Mesenteric fat pad (tissue), 1 donor: ENCODE measurements around the gene PACS1. TPM values are rescaled to one million over a fixed set of nuclear protein-coding genes. Genes with fewer than 3 reads are reported as not detected.
A peak's percentile ranks its signal among the peaks of the same experiment; 100 is the strongest.

Experiments used
- DNase-seq: peaks from one replicate; pipeline ENCODE4 v3.0.0-alpha.2; 2020; ENCODE audit warnings: low spot score
- total RNA-seq: library from RNA; stranded (reverse); fragmentation: NEBNext Ultra II Directional; extraction: Animal tissue kit (Norgen Biotek cat#: 25700); gene quantifications from one replicate; pipeline ENCODE4 v1.2.1, GENCODE V29; 2021
- donor health status: DM: yes; HTN: yes; CAD: no.

The PACS1 gene
- total RNA-seq, 1 donor from 2014 or later, result 64.9 TPM

GRCh38 chr11:66176650-66177049 is 106.6 kb downstream of the PACS1 start:
- no peak for DNase-seq

- no peak for DNase-seq
Measured at GRCh38 chr11:66178183-66178582, 108.1 kb downstream of the PACS1 start.

- no peak for DNase-seq
Measured at GRCh38 chr11:66178871-66179270, 108.8 kb downstream of the PACS1 start.

DNA sequence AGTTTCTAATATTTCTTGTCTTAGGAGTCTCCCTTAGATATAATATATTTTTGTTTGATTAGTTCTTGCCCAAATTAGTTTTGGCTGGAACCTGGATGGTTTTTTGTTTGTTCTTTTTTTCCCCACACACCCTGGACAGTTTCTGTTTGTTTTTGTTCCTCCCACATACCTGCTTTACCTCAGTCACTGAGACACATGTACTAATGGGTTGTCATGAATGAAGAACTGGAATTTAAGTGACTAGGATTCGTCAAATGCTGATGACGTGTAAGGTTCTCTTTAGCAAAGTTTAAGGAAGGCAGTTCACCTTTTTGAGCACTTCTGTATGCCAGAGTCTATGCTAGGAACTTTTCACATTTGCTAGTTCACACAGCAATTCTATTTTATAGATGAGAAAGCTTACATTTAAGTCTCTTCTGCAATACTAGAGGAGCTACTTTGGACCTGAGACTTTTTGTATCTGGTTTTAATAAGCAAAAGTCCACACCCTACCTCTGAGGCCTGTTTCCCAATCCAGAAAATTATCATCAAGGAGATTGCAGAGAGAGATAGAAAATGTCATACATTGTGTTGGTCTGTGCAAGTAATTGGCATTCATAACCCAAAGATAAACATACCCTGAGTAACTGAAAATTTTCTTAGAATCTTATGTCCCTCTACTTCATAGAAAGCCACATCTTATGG is 111.7 kb downstream of the PACS1 start:
- DNase-seq, result no peak

GRCh38 chr11:66183494-66184048 is 113.5 kb downstream of the PACS1 start:
- DNase-seq, result no peak

GRCh38 chr11:66184728-66185127 is 114.7 kb downstream of the PACS1 start:
- DNase-seq, result no peak

GRCh38 chr11:66186470-66186869 is 116.4 kb downstream of the PACS1 start:
- DNase-seq, result no peak

GRCh38 chr11:66187453-66187852 is 117.4 kb downstream of the PACS1 start:
- DNase-seq, result no peak

DNA sequence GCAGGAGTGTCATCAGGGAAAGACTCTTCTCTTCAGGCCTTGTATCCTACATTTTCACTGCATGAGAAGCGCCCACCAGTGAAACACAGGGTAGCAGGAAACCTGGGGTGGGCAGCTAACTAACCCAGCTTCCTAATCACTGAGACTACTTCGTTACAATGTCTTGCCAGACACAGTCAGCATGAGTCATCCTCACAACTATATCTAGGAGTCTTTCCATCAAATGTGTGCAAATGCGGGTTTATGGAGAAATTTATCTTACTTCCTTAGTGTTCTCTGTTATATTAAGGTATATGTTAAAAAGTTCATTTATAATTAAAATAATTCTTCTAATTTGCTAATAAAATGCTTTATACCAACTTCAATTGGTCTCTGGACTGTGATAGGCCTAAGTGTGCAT is 118.5 kb downstream of the PACS1 start:
- no peak for DNase-seq

- no peak for DNase-seq
Measured at GRCh38 chr11:66189031-66189745, 119.1 kb downstream of the PACS1 start.

DNA sequence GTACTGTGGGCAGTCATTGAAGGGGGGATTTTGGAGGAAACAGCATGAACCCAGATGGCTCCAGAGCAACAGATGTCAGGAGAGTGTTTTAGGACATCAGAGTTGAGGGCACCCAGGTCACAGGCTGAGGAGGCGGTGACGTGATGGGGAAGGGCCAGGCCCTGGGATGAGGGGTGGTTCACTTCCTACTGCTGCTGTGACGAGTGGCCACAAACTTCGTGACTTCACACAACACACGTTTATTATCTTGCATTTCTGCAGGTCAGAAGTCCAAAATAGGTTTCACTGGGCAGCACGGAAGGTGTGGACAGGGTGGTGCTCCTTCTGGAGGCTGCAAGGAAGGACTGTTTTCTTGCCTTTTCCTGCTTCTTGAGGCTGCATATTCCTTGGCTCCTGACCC is 120.7 kb downstream of the PACS1 start:
- no peak for DNase-seq

- DNase-seq, result no peak
Measured at GRCh38 chr11:66192181-66192863, 122.2 kb downstream of the PACS1 start.

GRCh38 chr11:66194391-66194790 is 124.3 kb downstream of the PACS1 start:
- no peak for DNase-seq

DNA sequence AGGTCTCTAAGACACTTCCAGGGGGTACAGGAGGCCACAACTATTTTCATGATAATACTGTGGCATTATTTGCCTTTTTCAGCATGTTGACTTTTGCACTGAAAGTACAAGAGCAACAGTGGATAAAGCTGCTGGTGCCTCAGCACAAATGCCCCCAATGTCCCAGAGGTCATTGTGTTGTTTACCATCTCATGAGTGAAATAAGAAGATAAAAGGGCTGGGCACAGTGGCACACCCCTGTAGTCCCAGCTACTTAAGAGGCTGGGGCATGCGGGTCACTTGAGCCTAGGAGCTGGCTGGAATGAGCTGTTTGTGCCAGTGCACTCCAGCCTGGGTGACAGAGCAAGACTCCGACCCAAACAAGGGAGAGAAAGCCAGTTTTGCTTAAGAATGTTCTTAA is 125.8 kb downstream of the PACS1 start:
- DNase-seq, result no peak

GRCh38 chr11:66203847-66204246 is 133.8 kb downstream of the PACS1 start:
- no peak for DNase-seq

GRCh38 chr11:66204412-66204811 is 134.3 kb downstream of the PACS1 start:
- DNase-seq, result no peak

- DNase-seq, result no peak
Measured at GRCh38 chr11:66207816-66208215, 137.7 kb downstream of the PACS1 start.

GRCh38 chr11:66211100-66211499 is 141.0 kb downstream of the PACS1 start:
- peak; percentile 33 for DNase-seq

GRCh38 chr11:66216911-66217310 is 146.8 kb downstream of the PACS1 start:
- DNase-seq, result peak; percentile 67

DNA sequence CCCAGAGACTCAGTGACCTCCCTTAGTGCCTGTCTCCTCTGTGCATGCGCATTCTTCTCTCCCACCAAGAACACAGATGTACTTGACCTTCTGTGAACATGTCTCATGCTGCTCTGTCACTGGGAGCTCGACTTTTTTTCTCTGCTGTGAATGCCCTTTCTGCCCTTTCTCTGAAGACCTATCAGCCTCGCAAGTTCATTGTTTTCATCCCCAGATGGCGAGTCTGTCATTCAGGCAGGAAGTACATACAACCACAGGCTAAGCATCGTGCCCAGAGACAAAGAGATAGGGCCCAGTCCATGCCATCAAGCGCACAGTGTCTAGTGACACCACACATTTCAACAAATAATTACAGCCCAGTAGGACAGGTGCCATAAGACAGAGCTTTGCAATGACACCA is 148.0 kb downstream of the PACS1 start:
- DNase-seq, result peak; percentile 9

DNA sequence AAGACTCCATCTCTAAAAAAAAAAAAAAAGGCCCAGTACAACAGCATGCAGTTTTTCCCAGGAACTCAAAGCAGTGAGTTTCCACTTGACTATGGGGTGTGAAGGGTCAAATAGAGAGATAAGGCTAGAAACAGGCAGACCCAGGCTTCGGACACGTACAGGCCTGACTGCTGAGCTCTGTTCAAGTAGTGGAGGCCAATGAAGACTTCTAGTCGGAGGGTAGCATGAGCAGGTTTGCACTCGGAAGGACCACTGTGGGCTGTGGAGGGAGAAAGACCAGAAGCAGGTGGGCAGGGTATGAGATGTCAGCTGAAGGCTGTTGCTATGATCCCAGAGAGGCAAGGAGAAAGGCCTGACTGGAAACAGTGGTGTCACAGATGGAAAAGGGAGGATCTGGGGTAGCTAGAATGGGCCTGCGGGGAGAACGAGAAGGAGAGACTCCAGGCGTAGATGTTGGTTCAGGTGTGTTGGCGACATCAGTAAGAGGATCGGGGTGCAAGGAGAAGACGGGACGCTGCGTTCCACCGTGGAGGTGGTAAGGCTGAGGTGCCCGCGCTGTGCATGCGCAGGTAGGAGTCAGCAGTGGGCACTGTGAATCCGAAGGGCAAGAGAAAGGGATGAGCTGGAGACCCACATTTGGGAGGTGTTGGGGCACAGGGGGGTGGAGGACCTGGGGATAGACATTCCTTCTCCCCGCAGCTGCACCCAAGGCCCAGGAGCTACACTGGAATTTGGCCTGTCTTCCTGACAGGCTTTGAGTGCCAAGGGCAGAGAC is 149.0 kb downstream of the PACS1 start:
- DNase-seq, result peak; percentile 73
